WTC11 (cell line): ENCODE data around the gene DGKK.

Source experiments
- CREB1 ChIP-seq: sonication (generic); formaldehyde crosslinking; IDR thresholded peaks from 2 replicates; pipeline ENCODE4 v1.8.0; 2023; ENCODE audit warnings: mild to moderate bottlenecking, missing genetic modification reagents
- ZBTB21 ChIP-seq: sonication (generic); formaldehyde crosslinking; IDR thresholded peaks from 2 replicates; pipeline ENCODE4 v1.8.1; 2023; ENCODE audit warnings: mild to moderate bottlenecking, missing genetic modification reagents, borderline replicate concordance
- ZNF138 ChIP-seq: sonication (generic); formaldehyde crosslinking; conservative IDR thresholded peaks from 2 replicates; pipeline ENCODE4 v1.8.1; 2022; ENCODE audit warnings: mild to moderate bottlenecking, moderate library complexity, missing genetic modification reagents
- ZNF423 ChIP-seq: fragments of 250-450 bp; sonication (Bioruptor Pico); IDR thresholded peaks from 2 replicates; pipeline ENCODE4 v2.1.2; 2022; ENCODE audit warnings: mild to moderate bottlenecking, moderate library complexity
- ZNF512 ChIP-seq: sonication (generic); formaldehyde crosslinking; IDR thresholded peaks from 2 replicates; pipeline ENCODE4 v1.8.1; 2022; ENCODE audit warnings: missing genetic modification reagents, borderline replicate concordance
- TF ChIP-seq, protein P1 (sequence below): sonication (generic); formaldehyde crosslinking; IDR thresholded peaks from 2 replicates; pipeline ENCODE4 v1.8.1; 2023; ENCODE audit warnings: mild to moderate bottlenecking, missing genetic modification reagents, borderline replicate concordance
- TF ChIP-seq, protein P2 (sequence below): fragments of 200-600 bp; IDR thresholded peaks from 2 replicates; pipeline ENCODE4 v1.8.0; 2022; ENCODE audit warnings: antibody characterized with exemption

DNA sequence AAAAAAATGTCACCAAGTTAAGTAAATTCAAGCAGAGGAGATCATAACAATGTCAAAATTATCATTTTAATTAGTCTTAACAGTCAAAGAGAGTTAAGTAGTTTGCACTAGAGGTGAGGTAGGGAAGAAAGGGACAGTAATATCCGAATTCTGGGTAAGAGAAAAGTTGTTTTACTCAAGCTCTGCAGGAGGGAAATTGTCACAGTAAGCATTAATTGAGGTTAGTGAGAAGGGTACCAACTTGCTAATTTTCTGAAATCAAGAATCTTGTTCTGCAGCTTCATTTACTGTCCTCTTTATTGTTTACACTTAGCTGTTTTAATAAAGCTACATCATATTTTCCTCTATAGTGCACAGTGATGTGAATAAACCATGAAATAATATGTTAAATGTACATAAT is 11.0 kb downstream of the DGKK start:
- TF ChIP-seq, protein P1, sequence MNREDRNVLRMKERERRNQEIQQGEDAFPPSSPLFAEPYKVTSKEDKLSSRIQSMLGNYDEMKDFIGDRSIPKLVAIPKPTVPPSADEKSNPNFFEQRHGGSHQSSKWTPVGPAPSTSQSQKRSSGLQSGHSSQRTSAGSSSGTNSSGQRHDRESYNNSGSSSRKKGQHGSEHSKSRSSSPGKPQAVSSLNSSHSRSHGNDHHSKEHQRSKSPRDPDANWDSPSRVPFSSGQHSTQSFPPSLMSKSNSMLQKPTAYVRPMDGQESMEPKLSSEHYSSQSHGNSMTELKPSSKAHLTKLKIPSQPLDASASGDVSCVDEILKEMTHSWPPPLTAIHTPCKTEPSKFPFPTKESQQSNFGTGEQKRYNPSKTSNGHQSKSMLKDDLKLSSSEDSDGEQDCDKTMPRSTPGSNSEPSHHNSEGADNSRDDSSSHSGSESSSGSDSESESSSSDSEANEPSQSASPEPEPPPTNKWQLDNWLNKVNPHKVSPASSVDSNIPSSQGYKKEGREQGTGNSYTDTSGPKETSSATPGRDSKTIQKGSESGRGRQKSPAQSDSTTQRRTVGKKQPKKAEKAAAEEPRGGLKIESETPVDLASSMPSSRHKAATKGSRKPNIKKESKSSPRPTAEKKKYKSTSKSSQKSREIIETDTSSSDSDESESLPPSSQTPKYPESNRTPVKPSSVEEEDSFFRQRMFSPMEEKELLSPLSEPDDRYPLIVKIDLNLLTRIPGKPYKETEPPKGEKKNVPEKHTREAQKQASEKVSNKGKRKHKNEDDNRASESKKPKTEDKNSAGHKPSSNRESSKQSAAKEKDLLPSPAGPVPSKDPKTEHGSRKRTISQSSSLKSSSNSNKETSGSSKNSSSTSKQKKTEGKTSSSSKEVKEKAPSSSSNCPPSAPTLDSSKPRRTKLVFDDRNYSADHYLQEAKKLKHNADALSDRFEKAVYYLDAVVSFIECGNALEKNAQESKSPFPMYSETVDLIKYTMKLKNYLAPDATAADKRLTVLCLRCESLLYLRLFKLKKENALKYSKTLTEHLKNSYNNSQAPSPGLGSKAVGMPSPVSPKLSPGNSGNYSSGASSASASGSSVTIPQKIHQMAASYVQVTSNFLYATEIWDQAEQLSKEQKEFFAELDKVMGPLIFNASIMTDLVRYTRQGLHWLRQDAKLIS = no peak
- TF ChIP-seq ZNF138 (no peak), ZBTB21 (CRISPR knock-in tag) (no peak), ZNF512 (CRISPR knock-in tag) (no peak), CREB1 (CRISPR knock-in tag) (no peak), ZNF423 (CRISPR knock-in tag) (no peak)
- TF ChIP-seq, protein P2, sequence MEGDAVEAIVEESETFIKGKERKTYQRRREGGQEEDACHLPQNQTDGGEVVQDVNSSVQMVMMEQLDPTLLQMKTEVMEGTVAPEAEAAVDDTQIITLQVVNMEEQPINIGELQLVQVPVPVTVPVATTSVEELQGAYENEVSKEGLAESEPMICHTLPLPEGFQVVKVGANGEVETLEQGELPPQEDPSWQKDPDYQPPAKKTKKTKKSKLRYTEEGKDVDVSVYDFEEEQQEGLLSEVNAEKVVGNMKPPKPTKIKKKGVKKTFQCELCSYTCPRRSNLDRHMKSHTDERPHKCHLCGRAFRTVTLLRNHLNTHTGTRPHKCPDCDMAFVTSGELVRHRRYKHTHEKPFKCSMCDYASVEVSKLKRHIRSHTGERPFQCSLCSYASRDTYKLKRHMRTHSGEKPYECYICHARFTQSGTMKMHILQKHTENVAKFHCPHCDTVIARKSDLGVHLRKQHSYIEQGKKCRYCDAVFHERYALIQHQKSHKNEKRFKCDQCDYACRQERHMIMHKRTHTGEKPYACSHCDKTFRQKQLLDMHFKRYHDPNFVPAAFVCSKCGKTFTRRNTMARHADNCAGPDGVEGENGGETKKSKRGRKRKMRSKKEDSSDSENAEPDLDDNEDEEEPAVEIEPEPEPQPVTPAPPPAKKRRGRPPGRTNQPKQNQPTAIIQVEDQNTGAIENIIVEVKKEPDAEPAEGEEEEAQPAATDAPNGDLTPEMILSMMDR = no peak
